LNCAP (cell line): ENCODE results near the gene CCDC149.

Source experiments
- TF ChIP-seq, protein P1 (sequence below): fragments of 450-650 bp; IDR thresholded peaks from 2 replicates; pipeline ENCODE4 v1.5.1; 2017; ENCODE audit warnings: mild to moderate bottlenecking

The CCDC149 gene

DNA sequence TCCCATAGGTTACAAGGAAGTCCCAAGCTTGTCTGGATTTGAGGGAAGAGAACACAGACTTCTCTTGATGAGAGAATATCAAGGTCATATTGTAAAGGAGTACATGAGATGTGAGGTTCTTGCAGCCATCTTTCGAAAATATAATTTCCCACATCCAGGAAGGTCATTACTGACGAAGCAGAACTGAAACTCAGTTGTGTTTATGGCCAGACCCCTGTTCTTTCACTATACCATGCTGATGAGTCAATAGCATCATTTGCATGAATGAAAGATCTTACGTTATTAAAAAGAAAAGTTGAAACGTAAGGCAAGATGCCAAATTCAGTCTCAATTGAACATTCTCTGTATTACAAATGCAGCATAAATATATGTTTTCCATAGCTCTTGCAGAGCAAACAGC is 14.2 kb upstream of the CCDC149 start:
- TF ChIP-seq, protein P1, sequence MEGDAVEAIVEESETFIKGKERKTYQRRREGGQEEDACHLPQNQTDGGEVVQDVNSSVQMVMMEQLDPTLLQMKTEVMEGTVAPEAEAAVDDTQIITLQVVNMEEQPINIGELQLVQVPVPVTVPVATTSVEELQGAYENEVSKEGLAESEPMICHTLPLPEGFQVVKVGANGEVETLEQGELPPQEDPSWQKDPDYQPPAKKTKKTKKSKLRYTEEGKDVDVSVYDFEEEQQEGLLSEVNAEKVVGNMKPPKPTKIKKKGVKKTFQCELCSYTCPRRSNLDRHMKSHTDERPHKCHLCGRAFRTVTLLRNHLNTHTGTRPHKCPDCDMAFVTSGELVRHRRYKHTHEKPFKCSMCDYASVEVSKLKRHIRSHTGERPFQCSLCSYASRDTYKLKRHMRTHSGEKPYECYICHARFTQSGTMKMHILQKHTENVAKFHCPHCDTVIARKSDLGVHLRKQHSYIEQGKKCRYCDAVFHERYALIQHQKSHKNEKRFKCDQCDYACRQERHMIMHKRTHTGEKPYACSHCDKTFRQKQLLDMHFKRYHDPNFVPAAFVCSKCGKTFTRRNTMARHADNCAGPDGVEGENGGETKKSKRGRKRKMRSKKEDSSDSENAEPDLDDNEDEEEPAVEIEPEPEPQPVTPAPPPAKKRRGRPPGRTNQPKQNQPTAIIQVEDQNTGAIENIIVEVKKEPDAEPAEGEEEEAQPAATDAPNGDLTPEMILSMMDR = no peak

DNA sequence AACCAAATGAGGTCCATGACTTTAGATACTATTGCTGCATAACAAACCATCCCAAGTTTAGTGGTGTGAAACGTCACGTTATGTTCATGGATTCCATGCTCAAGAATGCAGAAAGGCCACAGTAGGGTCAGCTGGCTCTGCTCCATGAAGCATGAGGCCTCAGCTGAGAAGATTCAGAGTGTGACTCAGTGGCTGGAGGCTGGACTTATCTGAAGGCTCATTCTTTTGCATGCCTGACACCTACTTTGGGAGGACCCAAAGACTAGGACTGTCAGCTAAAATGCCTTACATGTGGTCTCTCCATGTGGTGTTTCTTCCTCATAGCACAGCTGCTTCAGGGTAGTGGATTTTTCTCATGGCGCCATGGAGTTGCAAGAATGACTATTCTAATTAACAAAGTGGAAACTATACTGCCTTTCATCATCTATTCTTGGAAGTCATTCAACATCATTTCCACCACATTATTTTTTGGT is 11.5 kb upstream of the CCDC149 start:
- TF ChIP-seq, protein P1 = no peak

DNA sequence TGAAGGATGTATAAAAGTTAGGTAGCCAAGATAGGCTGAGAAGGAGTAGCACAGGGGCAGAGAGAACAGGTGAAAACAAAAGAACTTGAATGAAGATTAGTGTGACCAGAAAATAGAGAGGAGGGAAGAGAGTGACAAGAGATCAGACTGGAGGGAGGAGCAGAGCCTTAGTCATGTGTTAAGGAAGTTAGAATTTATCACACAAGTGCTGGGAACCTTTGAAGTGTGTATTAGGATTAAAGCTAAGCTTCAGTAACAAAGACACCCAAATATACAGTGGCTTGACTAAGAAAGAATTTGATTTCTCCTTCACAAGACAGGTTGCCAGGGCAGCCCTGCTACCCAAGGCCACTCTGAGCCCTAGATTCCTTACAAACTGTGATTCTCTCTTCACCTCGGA is 10.7 kb upstream of the CCDC149 start:
- TF ChIP-seq, protein P1 = no peak

DNA sequence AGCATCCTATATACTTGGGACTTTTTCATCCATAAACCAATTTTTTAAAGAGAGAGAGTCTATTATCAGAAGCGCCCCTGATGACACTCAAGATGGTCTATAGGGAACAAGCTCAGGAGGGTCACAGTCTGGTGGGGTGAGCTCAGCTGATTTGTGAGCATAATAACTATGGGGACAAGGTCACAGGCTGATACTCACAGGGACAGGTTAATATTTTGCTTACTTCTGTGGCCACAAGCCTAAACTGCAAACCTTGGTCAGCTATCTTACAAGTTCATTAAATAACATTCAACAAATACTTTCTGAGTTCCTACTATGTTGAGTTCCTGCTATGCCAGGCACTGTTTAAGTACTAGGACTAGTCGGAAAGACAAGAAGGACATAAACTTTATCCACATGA is 10.2 kb upstream of the CCDC149 start:
- TF ChIP-seq, protein P1 = no peak

DNA sequence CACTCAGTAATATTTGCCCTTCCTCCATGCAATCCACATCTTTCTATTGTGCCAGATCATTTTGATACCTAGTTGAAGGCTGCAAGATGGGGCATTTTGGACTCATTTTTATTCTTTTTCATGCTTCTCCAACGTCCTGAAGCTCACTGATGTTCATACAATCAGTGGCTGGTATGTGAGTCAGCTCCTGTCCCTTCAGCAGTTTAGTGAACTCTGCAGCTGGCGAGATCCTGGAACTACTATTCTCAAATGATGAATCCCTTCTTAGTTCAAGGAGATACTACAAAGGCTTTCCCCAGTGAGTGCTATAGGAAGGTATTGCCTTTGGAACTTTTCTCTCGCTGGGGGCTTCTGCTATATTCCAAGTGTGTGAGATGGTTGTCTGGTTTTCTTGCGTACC is 9.6 kb upstream of the CCDC149 start:
- TF ChIP-seq, protein P1 = no peak

DNA sequence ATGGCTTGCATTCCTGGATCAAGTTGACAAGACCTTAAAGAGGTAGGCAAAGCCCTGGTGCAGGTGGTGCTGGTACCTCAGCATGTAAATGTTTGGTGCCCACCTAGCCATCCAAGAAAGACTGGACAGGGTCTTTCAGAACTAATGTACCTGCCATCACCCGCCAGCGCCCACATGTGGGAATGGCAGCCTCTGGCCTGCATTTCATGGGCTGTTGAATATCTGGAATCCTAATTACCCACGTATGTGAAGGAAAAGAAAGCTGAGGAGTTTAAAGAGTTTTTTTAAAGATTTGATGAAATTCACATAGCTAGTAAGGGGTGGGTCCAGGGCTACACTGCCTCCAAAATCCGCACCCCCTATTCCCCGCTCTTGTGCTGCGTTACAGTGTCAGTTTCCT is 8.6 kb upstream of the CCDC149 start:
- TF ChIP-seq, protein P1 = no peak

DNA sequence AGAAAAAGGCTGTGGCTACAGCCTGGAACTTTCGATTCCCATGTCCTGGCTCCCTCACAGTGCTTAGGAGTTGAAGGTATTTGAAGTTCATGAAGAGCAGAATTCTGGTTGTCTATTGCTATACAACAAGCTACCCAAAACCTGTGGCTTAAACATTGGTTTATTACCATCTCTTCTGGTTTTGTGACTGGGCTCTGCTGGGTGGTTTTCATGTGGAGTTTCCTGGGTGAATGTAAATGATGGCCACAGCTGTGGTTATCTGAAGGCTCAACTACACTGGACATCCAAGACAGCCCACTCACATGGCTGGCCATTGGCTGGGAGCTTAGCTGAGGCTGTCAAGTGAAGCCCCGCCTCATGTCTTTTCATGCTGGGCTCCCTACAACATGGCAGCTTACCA is 7.2 kb upstream of the CCDC149 start:
- TF ChIP-seq, protein P1 = no peak
